ENCODE measurements around the gene KCNH8. TPM values are rescaled to one million over a fixed set of nuclear protein-coding genes. Genes with fewer than 3 reads are reported as not detected.

Gene KCNH8
- total RNA-seq, 1 experiment from 2014 or later, result 3.7 TPM

- H2BK15ac ChIP-seq (ENCODE audit: low read depth, low read length), result no peak overlapping the region
- H3K56ac ChIP-seq (ENCODE audit: insufficient read length, low read depth, low read length), result no peak overlapping the region
- H3K14ac ChIP-seq (ENCODE audit: insufficient read depth, low read length), result no peak overlapping the region
- H2BK12ac ChIP-seq (ENCODE audit: insufficient read length, low read depth, low read length), result peak overlapping the region; percentile 70
- H3K79me1 ChIP-seq (ENCODE audit: insufficient read depth, low read depth, low read length, poor library complexity, severe bottlenecking), result no peaks in the 10 kb centered on the region
- DNase-seq, result no peak
- no peaks in the 10 kb centered on the region for H3K27me3 ChIP-seq (ENCODE audit: insufficient read depth, low read length)
- H2AFZ ChIP-seq (ENCODE audit: low read length), result no peak overlapping the region
- peak overlapping the region; percentile 94 for H2AK5ac ChIP-seq (ENCODE audit: insufficient read length, low read length)
- Mint-ChIP-seq H3K36me3 (ENCODE audit: insufficient read depth in 1 of 3, low read depth in 3 of 3) (peaks cover 7 to 13% (median 9%) of the 10 kb centered on the region in 3 experiments), H3K4me3 (peak overlapping the region; percentile 77 to 79), H3K27me3 (ENCODE audit: low read depth) (no peaks in the 10 kb centered on the region), H3K9me3 (peaks cover 10 to 11% of the 10 kb centered on the region in 2 experiments; a peak in 4 of 5 replicates), H3K4me1 (peaks cover 11 to 12% of the 10 kb centered on the region in 2 experiments), H3K27ac (peak overlapping the region in 2 of 3 experiments; percentile 94 to 97; a peak in 5 of 7 replicates)
- H3T11ph ChIP-seq (ENCODE audit: low read length), result no peak overlapping the region
- no peak overlapping the region; the same call in 1 of the 2 replicates for H3K4ac ChIP-seq (ENCODE audit: low read depth, low read length)
- peak overlapping the region; percentile 15 for H3K18ac ChIP-seq (ENCODE audit: insufficient read length, low read depth, low read length)
- H3K9me3 ChIP-seq (ENCODE audit: control insufficient read depth, low read depth, low read length), result peaks cover 4% of the 10 kb centered on the region
- TF ChIP-seq CTCF (conservative IDR thresholded peaks at IDR 0.05), result no peak
- H4K91ac ChIP-seq (ENCODE audit: insufficient read length, low read depth, low read length), result no peak overlapping the region
- H3K27ac ChIP-seq (ENCODE audit: insufficient read length, low read depth, low read length), result no peak overlapping the region
- no peaks in the 10 kb centered on the region for H3K23me2 ChIP-seq (ENCODE audit: insufficient read length, low read depth, low read length, poor library complexity, severe bottlenecking)
- peak overlapping the region; percentile 39 for H3K4me2 ChIP-seq (ENCODE audit: insufficient read depth, insufficient read length, low read length)
- H3K4me1 ChIP-seq (ENCODE audit: insufficient read depth, low read length), result no peaks in the 10 kb centered on the region; the same call in 1 of the 2 replicates
- H2BK5ac ChIP-seq (ENCODE audit: insufficient read length, low read length), result no peak overlapping the region
- no peak overlapping the region for H4K5ac ChIP-seq (ENCODE audit: insufficient read length, low read depth, low read length)
- H3K79me2 ChIP-seq (ENCODE audit: insufficient read depth, low read length), result no peaks in the 10 kb centered on the region
- H4K8ac ChIP-seq (replicated peaks; ENCODE audit: insufficient read length, low read depth, low read length), result no peak overlapping the region
- no peak overlapping the region for H3K23ac ChIP-seq (ENCODE audit: insufficient read length, low read depth, low read length)
- WGBS (ENCODE audit: extremely low coverage, insufficient read length, low lambda C conversion rate), result no CpG with 5 or more reads among the region's 3 CpGs
- H3K9ac ChIP-seq (ENCODE audit: extremely low read depth, insufficient read length, low read length), result no peak overlapping the region
- no peaks in the 10 kb centered on the region for H4K20me1 ChIP-seq (ENCODE audit: control insufficient read depth, insufficient read depth, insufficient read length)
- H2BK20ac ChIP-seq (ENCODE audit: low read depth, low read length, poor library complexity, severe bottlenecking), result no peak overlapping the region
- H2BK120ac ChIP-seq (ENCODE audit: low read depth, low read length, poor library complexity, severe bottlenecking), result no peak overlapping the region
Measured at GRCh38 chr3:19103510-19103909, 44.8 kb upstream of the KCNH8 start.
